NCI-H187 (cell line): Measurements from ENCODE around the gene LRCH1.

Source experiments
- DNase-seq, 2 experiments: peaks; one replicate each; lab custom pipeline; 2025; lab: John Stamatoyannopoulos, UW

LRCH1 gene

GRCh38 chr13:46799139-46799538 is 246.2 kb downstream of the LRCH1 start:
- DNase-seq, result no peak

GRCh38 chr13:46801858-46802257 is 248.9 kb downstream of the LRCH1 start:
- DNase-seq, result no peak
